ENCODE results near the gene TULP4.

GRCh38 chr6:158439255-158439654 is 127.0 kb downstream of the TULP4 start:
- TF ChIP-seq CTCF (IDR thresholded peaks at IDR 0.05) (no peak), ZFX (IDR thresholded peaks at IDR 0.05; ENCODE audit: borderline replicate concordance) (no peak)
